H1 (cell line): ENCODE data around the gene CORO1C. TPM values are rescaled to one million over a fixed set of nuclear protein-coding genes. Genes with fewer than 3 reads are reported as not detected.

Experiments
- CTCF ChIA-PET: fragments of 300-600 bp; sonication (Branson Sonifier 250); formaldehyde crosslinking; loops from one replicate; lab custom pipeline; 2021; ENCODE audit not compliant: partially characterized antibody; lab: Charles Lee
- POLR2A ChIA-PET: fragments of 300-600 bp; sonication (Branson Sonifier 250); formaldehyde crosslinking; loops from one replicate; lab custom pipeline; 2021; ENCODE audit warnings: inconsistent platforms; ENCODE audit not compliant: partially characterized antibody; lab: Charles Lee
- DNase-seq, 2 experiments: peaks; one replicate each; pipeline versions ENCODE4 v3.0.0 to v3.0.0-alpha.2; 2010 to 2022; ENCODE audit warnings: low spot score in 2 of 2, low read depth in 1 of 2, mixed read lengths in 1 of 2
- FAIRE-seq: peaks from 2 replicates; lab custom pipeline; 2011; peaks lifted over from hg19 to GRCh38; lab: Jason Lieb, UNC
- H2AFZ ChIP-seq: 2 replicates; pipeline ENCODE4 v1.8.1; 2012; ENCODE audit warnings: low read length, inconsistent platforms
- H2AK5ac ChIP-seq: 2 replicates; pipeline ENCODE4 v1.6.1; 2013; ENCODE audit warnings: low read depth, low read length
- H2BK120ac ChIP-seq: replicated peaks from 2 replicates; pipeline ENCODE3; 2013; ENCODE audit warnings: low read depth, low read length, inconsistent platforms
- H2BK12ac ChIP-seq: 2 replicates; pipeline ENCODE4 v1.6.1; 2013; ENCODE audit warnings: low read depth, low read length
- H2BK15ac ChIP-seq: 2 replicates; pipeline ENCODE4 v1.6.1; 2013; ENCODE audit warnings: low read length
- H2BK20ac ChIP-seq: 2 replicates; pipeline ENCODE4 v1.6.1; 2013; ENCODE audit warnings: low read length
- H2BK5ac ChIP-seq: 2 replicates; pipeline ENCODE4 v1.6.1; 2013; ENCODE audit warnings: low read depth, low read length
- H3K14ac ChIP-seq: 2 replicates; pipeline ENCODE4 v1.6.1; 2013; ENCODE audit warnings: inconsistent platforms; ENCODE audit not compliant: insufficient read length
- H3K18ac ChIP-seq: 2 replicates; pipeline ENCODE4 v1.6.1; 2013; ENCODE audit warnings: low read length; ENCODE audit errors: extremely low read depth
- H3K23ac ChIP-seq: 2 replicates; pipeline ENCODE4 v1.6.1; 2013; ENCODE audit warnings: inconsistent platforms; ENCODE audit not compliant: insufficient read length
- H3K23me2 ChIP-seq: 2 replicates; pipeline ENCODE4 v1.6.1; 2013; ENCODE audit warnings: low read depth, low read length
- H3K27ac ChIP-seq: 2 replicates; pipeline ENCODE4 v1.6.1; 2011; ENCODE audit warnings: low read depth, low read length, inconsistent platforms
- H3K27me3 ChIP-seq, 4 experiments: replicated peaks in 1 of 4; 1 replicate in 1 of 4; 2 replicates in 3 of 4; pipeline versions ENCODE4 v1.6.1 to v1.8.1; 2011 to 2013; ENCODE audit warnings: low read length in 3 of 4, mild to moderate bottlenecking in 3 of 4, inconsistent platforms in 2 of 4, mixed read lengths in 2 of 4, moderate library complexity in 1 of 4; ENCODE audit not compliant: control insufficient read depth in 3 of 4, insufficient read depth in 3 of 4; ENCODE audit errors: extremely low read depth in 1 of 4
- H3K36me3 ChIP-seq, 4 experiments: 2 replicates each; pipeline versions ENCODE4 v1.6.1 to v1.8.1; 2011 to 2013; ENCODE audit warnings: mild to moderate bottlenecking in 4 of 4, low read length in 3 of 4, moderate library complexity in 2 of 4, control low read depth in 1 of 4, inconsistent platforms in 1 of 4; ENCODE audit not compliant: insufficient read depth in 4 of 4, control insufficient read depth in 2 of 4
- H3K4ac ChIP-seq: replicated peaks from 2 replicates; pipeline ENCODE3; 2013; ENCODE audit warnings: low read length, low read depth, mixed read lengths, inconsistent platforms; ENCODE audit not compliant: insufficient read length
- H3K4me1 ChIP-seq, 4 experiments: replicated peaks in 1 of 4; 1 replicate in 1 of 4; 2 replicates in 3 of 4; pipeline versions ENCODE4 v1.6.1 to v1.8.1; 2011 to 2013; ENCODE audit warnings: low read length in 3 of 4, inconsistent platforms in 2 of 4, mixed read lengths in 1 of 4; ENCODE audit not compliant: insufficient read depth in 4 of 4, control insufficient read depth in 3 of 4
- H3K4me2 ChIP-seq, 2 experiments: 2 replicates each; pipeline versions ENCODE4 v1.6.1 to v1.8.1; 2011 to 2013; ENCODE audit warnings: low read depth in 2 of 2, low read length in 2 of 2, control low read depth in 1 of 2, inconsistent platforms in 1 of 2, mild to moderate bottlenecking in 1 of 2; ENCODE audit not compliant: insufficient read depth in 1 of 2
- H3K4me3 ChIP-seq, 4 experiments: fragments of 200-600, 300-600 bp in 1 of 4; sonication (generic), shearing (Covaris generic), sonication (Bioruptor Twin) in 1 of 4; 2 replicates each; pipeline versions ENCODE4 v1.5.1 to v1.8.1; 2011 to 2016; ENCODE audit warnings: low read length in 4 of 4, low read depth in 3 of 4, control low read depth in 2 of 4, inconsistent platforms in 2 of 4, mild to moderate bottlenecking in 2 of 4, mixed read lengths in 1 of 4, moderate library complexity in 1 of 4; ENCODE audit not compliant: insufficient read depth in 2 of 4; ENCODE audit errors: extremely low read depth in 1 of 4
- H3K56ac ChIP-seq: replicated peaks from 2 replicates; pipeline ENCODE3; 2013; ENCODE audit warnings: low read depth, mild to moderate bottlenecking, mixed read lengths, low read length, inconsistent platforms; ENCODE audit not compliant: insufficient read length
- H3K79me1 ChIP-seq: 2 replicates; pipeline ENCODE4 v1.6.1; 2013; ENCODE audit warnings: low read depth, low read length, control low read depth
- H3K79me2 ChIP-seq, 2 experiments: 2 replicates each; pipeline versions ENCODE4 v1.6.1 to v1.8.1; 2012 to 2013; ENCODE audit warnings: low read length in 2 of 2, mild to moderate bottlenecking in 2 of 2, inconsistent platforms in 1 of 2; ENCODE audit not compliant: insufficient read depth in 2 of 2, control insufficient read depth in 1 of 2
- H3K9ac ChIP-seq, 4 experiments: replicated peaks in 1 of 4; 1 replicate in 1 of 4; 2 replicates in 3 of 4; pipeline versions ENCODE4 v1.6.1 to v1.8.1; 2011 to 2013; ENCODE audit warnings: low read depth in 3 of 4, low read length in 3 of 4, control low read depth in 2 of 4, mild to moderate bottlenecking in 2 of 4, moderate library complexity in 2 of 4, inconsistent platforms in 1 of 4; ENCODE audit errors: extremely low read depth in 1 of 4
- H3K9me3 ChIP-seq, 2 experiments: 2 replicates each; pipeline versions ENCODE4 v1.6.1 to v1.8.1; 2012 to 2013; ENCODE audit warnings: mild to moderate bottlenecking in 2 of 2, moderate library complexity in 2 of 2, control low read depth in 1 of 2, inconsistent platforms in 1 of 2, low read depth in 1 of 2, low read length in 1 of 2, mixed read lengths in 1 of 2; ENCODE audit not compliant: insufficient read depth in 2 of 2
- H4K20me1 ChIP-seq, 2 experiments: replicated peaks in 1 of 2; 2 replicates each; pipeline versions ENCODE3 to v1.8.1; 2011 to 2013; ENCODE audit warnings: inconsistent platforms in 2 of 2, low read length in 2 of 2, mild to moderate bottlenecking in 1 of 2; ENCODE audit not compliant: insufficient read depth in 2 of 2, control insufficient read depth in 1 of 2
- H4K5ac ChIP-seq: 2 replicates; pipeline ENCODE4 v1.6.1; 2013; ENCODE audit warnings: low read length, low read depth, mixed read lengths, inconsistent platforms; ENCODE audit not compliant: insufficient read length
- H4K8ac ChIP-seq: 2 replicates; pipeline ENCODE4 v1.8.0; 2013; ENCODE audit warnings: mild to moderate bottlenecking, moderate library complexity, low read length, inconsistent platforms; ENCODE audit not compliant: insufficient read depth; ENCODE audit errors: extremely low read depth
- H4K91ac ChIP-seq: replicated peaks from 2 replicates; pipeline ENCODE3; 2013; ENCODE audit warnings: low read length, mixed read lengths, inconsistent platforms; ENCODE audit not compliant: insufficient read length
- EZH2 ChIP-seq: fragments of 200-600 bp; sonication (generic); IDR thresholded peaks from 2 replicates; pipeline ENCODE4 v1.7.1; 2012; ENCODE audit warnings: low read depth, mild to moderate bottlenecking, moderate library complexity, low read length, inconsistent platforms; ENCODE audit not compliant: severe bottlenecking
- GTF2F1 ChIP-seq: IDR thresholded peaks from 2 replicates; pipeline ENCODE4 v1.6.1; 2012; ENCODE audit warnings: low read depth, low read length, improper control_type of control experiment, borderline replicate concordance
- NANOG ChIP-seq: IDR thresholded peaks from 2 replicates; pipeline ENCODE4 v1.6.1; 2011; ENCODE audit warnings: low read length, low read depth, mild to moderate bottlenecking, inconsistent platforms; ENCODE audit not compliant: insufficient read depth, poor library complexity, severe bottlenecking
- SP4 ChIP-seq: IDR thresholded peaks from 2 replicates; pipeline ENCODE4 v1.6.1; 2012; ENCODE audit warnings: low read length, inconsistent platforms
- TAF1 ChIP-seq: IDR thresholded peaks from 2 replicates; pipeline ENCODE4 v1.6.1; 2011; ENCODE audit warnings: mild to moderate bottlenecking, low read depth, low read length
- WGBS, 2 experiments: shearing (Covaris generic) in 1 of 2; methylation state at CpG; one replicate each; pipeline versions ENCODE4 v1.1.6 to v1.1.7; 2013 to 2015; ENCODE audit warnings: low lambda C conversion rate in 2 of 2, mixed read lengths in 2 of 2, inconsistent platforms in 1 of 2, low coverage in 1 of 2, missing lambda C conversion rate in 1 of 2; ENCODE audit not compliant: insufficient replicate concordance in 2 of 2, insufficient coverage in 1 of 2, insufficient read length in 1 of 2; ENCODE audit errors: extremely low coverage in 1 of 2, missing lambda C conversion rate in 1 of 2; 5-methylcytosine and 5-hydroxymethylcytosine counted together
- polyA plus RNA-seq, 7 experiments: library from polyadenylated mRNA; depleted of rRNA in 3 of 7; stranded (reverse) in 5 of 7; unstranded in 2 of 7; fragments of >200 nt in 5 of 7; fragments of 200-250 nt in 2 of 7; gene quantifications; 1 replicate in 5 of 7; 2 replicates in 1 of 7; 4 replicates in 1 of 7; pipeline versions ENCODE4 v1.2.1 to v1.2.3, GENCODE V29; 2011 to 2013; ENCODE audit warnings: missing spikeins in 2 of 7, mixed read lengths in 2 of 7
- total RNA-seq: library from RNA; stranded (reverse); fragmentation: NEBNext Ultra II Directional; extraction: Animal tissue kit (Norgen Biotek cat#: 25700); gene quantifications from 2 replicates; pipeline ENCODE4 v1.2.1, GENCODE V29; 2021
- TF ChIP-seq, protein P1 (sequence below): IDR thresholded peaks from 2 replicates; pipeline ENCODE4 v1.6.1; 2011; ENCODE audit warnings: low read depth, mild to moderate bottlenecking, low read length; ENCODE audit not compliant: insufficient read depth

The CORO1C gene
- total and polyA plus RNA-seq, 2 of the 8 experiments (the other 6 are each of a cell fraction or from before 2014, with no cell fraction given) = 72.7 to 120 TPM

- Histone ChIP-seq H3K9ac (no peak overlapping the region), H4K5ac (no peak overlapping the region), H3K79me1 (peaks cover 8% of the 10 kb centered on the region; the same call in 1 of the 2 replicates), H3K18ac (no peak overlapping the region), H3K4me3 (no peak overlapping the region), H2AK5ac (no peak overlapping the region), H3K56ac (no peak overlapping the region), H4K20me1 (peaks cover 6 to 18% of the 10 kb centered on the region in 2 experiments), H3K27ac (no peak overlapping the region), H3K4ac (no peak overlapping the region), H4K91ac (no peak overlapping the region), H3K4me2 (no peak overlapping the region; a peak in 1 of 4 replicates), H2BK12ac (no peak overlapping the region), H2AFZ (no peak overlapping the region), H2BK20ac (no peak overlapping the region), H2BK5ac (0 out of 2 replicates have a peak overlapping the region, but pooled peaks have one; percentile 19), H3K4me1 (peaks cover 6 to 17% (median 12%) of the 10 kb centered on the region in 4 experiments; a peak in 6 of 7 replicates), H3K9me3 (no peaks in the 10 kb centered on the region), H3K27me3 (no peaks in the 10 kb centered on the region), H3K23ac (no peak overlapping the region), H3K79me2 (peaks cover 0 to 66% of the 10 kb centered on the region in 2 experiments; a peak in 2 of 4 replicates), H4K8ac (no peak overlapping the region), H3K23me2 (no peaks in the 10 kb centered on the region), H3K36me3 (peaks cover 3 to 16% (median 10%) of the 10 kb centered on the region in 4 experiments; a peak in 5 of 8 replicates), H2BK120ac (no peak overlapping the region), H2BK15ac (no peak overlapping the region), H3K14ac (no peak overlapping the region)
- POLR2A ChIA-PET = interaction anchor here (1.0 to 1.7 kb wide), 2 partner anchors 10 to 30 kb away, joined by 3 to 10 read pairs; no protein-coding TSS in a partner anchor
- FAIRE-seq (no peak), DNase-seq (no peak)
- CTCF ChIA-PET = interaction anchor here (0.8 to 2.5 kb wide), 4 partner anchors 10 to 35 kb away, joined by 3 to 8 read pairs (median 5); no protein-coding TSS in a partner anchor
- WGBS, 2 experiments = 89% methylated on average over 12 of the region's 12 CpGs; no CpG with 5 or more reads in 1 of the 2 experiments
- TF ChIP-seq NANOG (no peak), GTF2F1 (no peak), SP4 (no peak), TAF1 (no peak), EZH2 (no peak)
- TF ChIP-seq, protein P1, sequence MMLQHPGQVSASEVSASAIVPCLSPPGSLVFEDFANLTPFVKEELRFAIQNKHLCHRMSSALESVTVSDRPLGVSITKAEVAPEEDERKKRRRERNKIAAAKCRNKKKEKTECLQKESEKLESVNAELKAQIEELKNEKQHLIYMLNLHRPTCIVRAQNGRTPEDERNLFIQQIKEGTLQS = no peak
These were observed 30.3 kb downstream of the CORO1C start for GRCh38 chr12:108700833-108701541.
